Fibroblast of villous mesenchyme (primary cell): Measurements from ENCODE around the gene DNAJC18. TPM values are rescaled to one million over a fixed set of nuclear protein-coding genes. Genes with fewer than 3 reads are reported as not detected.
A peak's percentile ranks its signal among the peaks of the same experiment; 100 is the strongest.

Experiments
- DNase-seq: peaks from one replicate; pipeline ENCODE4 v3.0.0-alpha.2; 2010; ENCODE audit warnings: low read depth
- H3K4me3 ChIP-seq: 2 replicates; pipeline ENCODE4 v1.5.1; 2011; ENCODE audit warnings: low read depth, mild to moderate bottlenecking, low read length
- CTCF ChIP-seq: IDR thresholded peaks from 2 replicates; pipeline ENCODE4 v1.5.1; 2012; ENCODE audit warnings: low read depth, mild to moderate bottlenecking, low read length; ENCODE audit not compliant: insufficient read depth
- total RNA-seq: library from RNA; depleted of rRNA; stranded (reverse); fragments of >200 nt; gene quantifications from 2 replicates; pipeline ENCODE4 v1.2.3, GENCODE V29; 2012

Gene DNAJC18
- total RNA-seq, 1 donor: 16.4 TPM

GRCh38 chr5:139475865-139476617, 36.7 kb upstream of the DNAJC18 start:
- DNase-seq: no peak
- H3K4me3 ChIP-seq: no peak overlapping the region
- TF ChIP-seq CTCF: no peak

GRCh38 chr5:139474890-139475791, 35.8 kb upstream of the DNAJC18 start:
- peak; percentile 94 for DNase-seq
- H3K4me3 ChIP-seq: no peak overlapping the region
- TF ChIP-seq CTCF: no peak

GRCh38 chr5:139473565-139473964, 34.2 kb upstream of the DNAJC18 start:
- DNase-seq: no peak
- no peak for TF ChIP-seq CTCF
- H3K4me3 ChIP-seq: no peak overlapping the region

GRCh38 chr5:139473105-139473504, 33.8 kb upstream of the DNAJC18 start:
- TF ChIP-seq CTCF: no peak
- no peak overlapping the region for H3K4me3 ChIP-seq
- DNase-seq: no peak

DNA sequence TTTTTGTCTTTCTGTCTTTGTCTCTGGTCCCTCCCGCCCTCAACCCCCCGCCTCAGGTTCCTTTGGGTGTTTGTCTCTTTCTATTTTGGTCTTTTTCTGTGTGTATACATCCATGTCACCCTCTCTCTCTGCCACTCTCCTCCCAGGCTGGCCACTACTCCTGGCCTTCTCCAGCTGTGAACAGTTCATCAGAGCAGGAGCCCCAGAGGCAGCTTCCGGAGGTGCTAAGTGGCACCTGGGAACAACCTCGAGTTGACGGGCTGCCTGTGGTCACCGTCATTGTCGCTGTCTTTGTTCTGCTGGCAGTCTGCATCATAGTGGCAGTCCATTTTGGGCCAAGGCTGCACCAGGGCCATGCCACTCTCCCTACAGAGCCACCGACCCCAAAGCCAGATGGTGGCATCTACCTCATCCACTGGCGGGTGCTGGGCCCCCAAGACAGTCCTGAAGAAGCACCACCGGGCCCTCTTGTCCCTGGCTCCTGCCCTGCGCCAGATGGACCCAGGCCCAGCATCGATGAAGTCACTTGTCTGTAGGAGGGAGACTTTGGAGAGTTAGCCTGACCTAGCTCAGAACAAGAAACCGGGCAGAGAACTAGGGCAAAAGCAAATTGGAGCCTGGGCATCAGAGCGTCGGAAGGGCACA, 33.2 kb upstream of the DNAJC18 start:
- DNase-seq: no peak

More for the DNA sequence above, 33.2 kb upstream of the DNAJC18 start:
- TF ChIP-seq CTCF: no peak
- H3K4me3 ChIP-seq: no peak overlapping the region
